ENCODE results near the gene CD101. TPM values are rescaled to one million over a fixed set of nuclear protein-coding genes. Genes with fewer than 3 reads are reported as not detected.
A peak's percentile ranks its signal among the peaks of the same experiment; 100 is the strongest.

The CD101 gene
- total and polyA plus RNA-seq, 2 experiments from 2014 or later, result 0.13 TPM; not detected in 1

DNA sequence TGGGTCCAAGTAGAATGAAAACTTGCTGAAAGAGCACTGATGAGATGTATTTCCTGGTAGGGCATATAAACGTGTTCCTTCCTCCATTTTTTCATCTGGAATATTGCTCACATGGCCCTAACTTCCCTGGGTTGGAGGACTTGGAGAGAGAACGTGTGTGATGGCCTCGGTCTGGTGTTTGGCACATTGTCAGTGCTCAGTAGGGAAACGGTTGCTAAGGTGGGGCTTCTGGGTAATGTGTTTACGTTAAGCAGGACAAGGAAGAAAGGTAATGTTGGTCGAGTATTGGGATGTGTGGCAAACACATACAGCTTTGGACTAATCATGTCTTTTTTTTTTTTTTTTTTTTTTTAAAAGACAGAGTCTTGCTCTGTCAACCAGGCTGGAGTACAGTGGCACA, 64.8 kb downstream of the CD101 start:
- no peak overlapping the region for H2AFZ ChIP-seq
- no peak for DNase-seq (ENCODE audit: low spot score)
- WGBS (ENCODE audit: low lambda C conversion rate, missing lambda C conversion rate), result 89% methylated on average over 6 of the region's 6 CpGs

DNA sequence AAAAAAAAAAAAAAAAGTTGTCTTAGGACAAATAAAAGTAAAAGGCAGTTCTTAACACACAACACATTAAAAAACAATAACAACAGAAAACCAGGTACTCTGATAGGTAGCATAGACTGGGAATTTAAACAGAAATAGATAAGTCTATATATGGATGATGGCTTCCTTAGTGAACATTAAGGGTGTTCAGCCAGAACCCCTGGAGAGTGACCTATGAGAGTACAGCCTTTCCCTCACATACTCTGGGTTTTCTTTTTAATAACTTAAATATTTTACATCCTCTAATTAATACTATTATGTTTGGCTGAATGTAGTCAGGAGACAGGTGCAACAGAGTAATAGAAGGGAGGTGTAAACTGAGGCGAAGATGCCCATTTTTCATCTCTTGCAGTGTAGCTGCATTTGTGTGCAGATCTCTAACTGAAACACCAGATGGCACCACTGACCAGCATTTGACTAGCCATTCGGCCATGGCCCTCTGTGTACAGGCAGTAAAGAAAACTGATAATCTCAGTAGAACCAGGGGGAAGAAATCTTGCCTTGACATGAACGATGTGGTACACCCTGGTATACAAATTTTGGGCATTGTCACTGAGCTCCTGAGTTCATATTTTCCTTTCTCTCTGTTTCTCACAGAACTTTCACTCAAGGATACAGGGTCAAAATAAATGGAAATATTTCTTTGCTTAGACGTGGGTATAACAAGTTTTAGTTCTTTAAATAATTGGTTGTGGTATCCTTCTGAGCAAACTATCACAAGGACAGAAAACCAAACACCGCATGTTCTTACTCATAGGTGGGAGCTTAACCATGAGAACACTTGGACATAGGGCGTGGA, 66.2 kb downstream of the CD101 start:
- DNase-seq (ENCODE audit: low spot score), result peak; percentile 81
- H3K36me3 ChIP-seq (replicated peaks; ENCODE audit: insufficient read depth, low read depth), result no peaks in the 10 kb centered on the region
- H3K4me1 ChIP-seq (ENCODE audit: insufficient read depth), result no peaks in the 10 kb centered on the region
- H3K9me2 ChIP-seq (replicated peaks; ENCODE audit: insufficient read depth), result no peaks in the 10 kb centered on the region
- no peak overlapping the region for H3K27ac ChIP-seq
- H3K9me3 ChIP-seq (ENCODE audit: low read depth), result no peaks in the 10 kb centered on the region
- TF ChIP-seq EZH2 (IDR thresholded peaks at IDR 0.05; ENCODE audit: borderline replicate concordance), result no peak
- TF ChIP-seq, protein P1, sequence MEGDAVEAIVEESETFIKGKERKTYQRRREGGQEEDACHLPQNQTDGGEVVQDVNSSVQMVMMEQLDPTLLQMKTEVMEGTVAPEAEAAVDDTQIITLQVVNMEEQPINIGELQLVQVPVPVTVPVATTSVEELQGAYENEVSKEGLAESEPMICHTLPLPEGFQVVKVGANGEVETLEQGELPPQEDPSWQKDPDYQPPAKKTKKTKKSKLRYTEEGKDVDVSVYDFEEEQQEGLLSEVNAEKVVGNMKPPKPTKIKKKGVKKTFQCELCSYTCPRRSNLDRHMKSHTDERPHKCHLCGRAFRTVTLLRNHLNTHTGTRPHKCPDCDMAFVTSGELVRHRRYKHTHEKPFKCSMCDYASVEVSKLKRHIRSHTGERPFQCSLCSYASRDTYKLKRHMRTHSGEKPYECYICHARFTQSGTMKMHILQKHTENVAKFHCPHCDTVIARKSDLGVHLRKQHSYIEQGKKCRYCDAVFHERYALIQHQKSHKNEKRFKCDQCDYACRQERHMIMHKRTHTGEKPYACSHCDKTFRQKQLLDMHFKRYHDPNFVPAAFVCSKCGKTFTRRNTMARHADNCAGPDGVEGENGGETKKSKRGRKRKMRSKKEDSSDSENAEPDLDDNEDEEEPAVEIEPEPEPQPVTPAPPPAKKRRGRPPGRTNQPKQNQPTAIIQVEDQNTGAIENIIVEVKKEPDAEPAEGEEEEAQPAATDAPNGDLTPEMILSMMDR (IDR thresholded peaks at IDR 0.05; ENCODE audit: poor library complexity), result peak; percentile 92
- 62% methylated on average over 6 of the region's 6 CpGs for WGBS (ENCODE audit: low lambda C conversion rate, missing lambda C conversion rate)
- H3K27me3 ChIP-seq, result no peaks in the 10 kb centered on the region
- no peak overlapping the region for H3K4me3 ChIP-seq
- no peaks in the 10 kb centered on the region for H3K79me2 ChIP-seq
- H3K4me2 ChIP-seq, result no peak overlapping the region
- no peak overlapping the region for H2AFZ ChIP-seq
- H4K20me1 ChIP-seq (ENCODE audit: insufficient read depth, poor library complexity, severe bottlenecking), result no peaks in the 10 kb centered on the region

More for the DNA sequence above, 64.8 kb downstream of the CD101 start:
- Histone ChIP-seq H3K4me1 (ENCODE audit: insufficient read depth) (no peaks in the 10 kb centered on the region), H3K4me2 (no peak overlapping the region), H3K9me2 (replicated peaks; ENCODE audit: insufficient read depth) (no peaks in the 10 kb centered on the region), H3K4me3 (no peak overlapping the region), H3K27ac (no peak overlapping the region), H4K20me1 (ENCODE audit: insufficient read depth, poor library complexity, severe bottlenecking) (no peaks in the 10 kb centered on the region), H3K79me2 (no peaks in the 10 kb centered on the region), H3K27me3 (no peaks in the 10 kb centered on the region), H3K9me3 (ENCODE audit: low read depth) (no peaks in the 10 kb centered on the region), H3K36me3 (replicated peaks; ENCODE audit: insufficient read depth, low read depth) (no peaks in the 10 kb centered on the region)
- TF ChIP-seq, protein P1 (IDR thresholded peaks at IDR 0.05; ENCODE audit: poor library complexity), result no peak
- no peak for TF ChIP-seq EZH2 (IDR thresholded peaks at IDR 0.05; ENCODE audit: borderline replicate concordance)

DNA sequence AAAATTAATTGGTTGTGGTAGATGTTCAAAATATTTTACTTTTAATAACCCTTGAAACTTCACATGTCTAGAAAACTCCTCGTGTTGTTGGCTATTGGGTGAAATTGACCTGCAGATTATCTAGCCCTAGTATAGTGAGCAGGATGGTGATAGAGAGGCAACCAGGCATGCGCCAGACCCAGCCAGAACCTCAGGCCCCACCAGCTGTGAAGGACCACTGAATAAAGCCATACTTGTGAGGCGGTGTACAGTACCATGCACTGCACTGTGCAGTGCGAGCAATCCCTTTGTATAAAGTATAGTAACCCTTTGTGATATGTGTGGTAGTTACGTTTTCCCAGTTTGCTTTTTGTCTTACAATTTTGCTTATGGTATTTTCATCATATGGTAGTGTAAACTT, 67.0 kb downstream of the CD101 start:
- no peaks in the 10 kb centered on the region for H3K9me2 ChIP-seq (replicated peaks; ENCODE audit: insufficient read depth)
- no peaks in the 10 kb centered on the region for H4K20me1 ChIP-seq (ENCODE audit: insufficient read depth, poor library complexity, severe bottlenecking)
- WGBS (ENCODE audit: low lambda C conversion rate, missing lambda C conversion rate), result 91% methylated on average over 5 of the region's 5 CpGs
- no peaks in the 10 kb centered on the region for H3K79me2 ChIP-seq
- H3K4me2 ChIP-seq, result no peak overlapping the region
- H2AFZ ChIP-seq, result no peak overlapping the region
- TF ChIP-seq, protein P1 (IDR thresholded peaks at IDR 0.05; ENCODE audit: poor library complexity), result no peak
- no peak for TF ChIP-seq EZH2phosphoT487 (IDR thresholded peaks at IDR 0.05; ENCODE audit: low read depth, severe bottlenecking, unreplicated experiment)
- no peaks in the 10 kb centered on the region for H3K27me3 ChIP-seq
- no peaks in the 10 kb centered on the region for H3K36me3 ChIP-seq (replicated peaks; ENCODE audit: insufficient read depth, low read depth)
- no peak overlapping the region for H3K27ac ChIP-seq
- no peak for DNase-seq (ENCODE audit: low spot score)
- no peak overlapping the region for H3K4me3 ChIP-seq
- no peaks in the 10 kb centered on the region for H3K4me1 ChIP-seq (ENCODE audit: insufficient read depth)
- H3K9me3 ChIP-seq (ENCODE audit: low read depth), result no peaks in the 10 kb centered on the region
